Smooth muscle cell (in vitro differentiated cells): ENCODE measurements around the gene SP140. TPM values are rescaled to one million over a fixed set of nuclear protein-coding genes. Genes with fewer than 3 reads are reported as not detected.

Source experiments
- DNase-seq: peaks from one replicate; lab custom pipeline; 2025; ENCODE audit not compliant: unreplicated experiment; lab: John Stamatoyannopoulos, UW
- H2AFZ ChIP-seq: fragments of 200-600 bp; sonication (generic); 2 replicates; pipeline ENCODE4 v1.6.0; 2016; ENCODE audit warnings: antibody characterized with exemption, low read depth, mild to moderate bottlenecking
- H3F3A ChIP-seq: fragments of 200-600 bp; sonication (generic); 2 replicates; pipeline ENCODE4 v1.6.0; 2017; ENCODE audit warnings: antibody characterized with exemption, low read depth
- H3K27ac ChIP-seq: fragments of 200-600 bp; sonication (generic); 2 replicates; pipeline ENCODE4 v1.5.1; 2016; ENCODE audit warnings: low read depth, mild to moderate bottlenecking
- H3K27me3 ChIP-seq: fragments of 200-600 bp; sonication (generic); 2 replicates; pipeline ENCODE4 v1.6.1; 2016; ENCODE audit warnings: low read depth, mild to moderate bottlenecking
- H3K36me3 ChIP-seq: fragments of 200-600 bp; sonication (generic); 2 replicates; pipeline ENCODE4 v1.5.1; 2016; ENCODE audit warnings: low read depth
- H3K4me1 ChIP-seq: fragments of 200-600 bp; sonication (generic); 2 replicates; pipeline ENCODE4 v1.5.1; 2016; ENCODE audit warnings: low read depth
- H3K4me2 ChIP-seq: fragments of 200-600 bp; sonication (generic); 2 replicates; pipeline ENCODE4 v1.6.0; 2016; ENCODE audit warnings: mild to moderate bottlenecking
- H3K4me3 ChIP-seq: fragments of 200-600 bp; sonication (generic); 2 replicates; pipeline ENCODE4 v1.5.1; 2016; ENCODE audit warnings: mild to moderate bottlenecking
- H3K79me2 ChIP-seq: fragments of 200-600 bp; sonication (generic); 2 replicates; pipeline ENCODE4 v1.6.0; 2016; ENCODE audit warnings: low read depth, mild to moderate bottlenecking
- H3K9ac ChIP-seq: fragments of 200-600 bp; sonication (generic); 2 replicates; pipeline ENCODE4 v1.6.0; 2016; ENCODE audit warnings: low read depth
- H3K9me3 ChIP-seq: fragments of 200-600 bp; sonication (generic); replicated peaks from 2 replicates; pipeline ENCODE4 v1.5.1; 2016; ENCODE audit warnings: low read depth
- H4K20me1 ChIP-seq: fragments of 200-600 bp; sonication (generic); 2 replicates; pipeline ENCODE4 v1.6.0; 2016; ENCODE audit warnings: low read depth
- CTCF ChIP-seq: fragments of 200-600 bp; sonication (generic); IDR thresholded peaks from 2 replicates; pipeline ENCODE4 v1.5.1; 2017; ENCODE audit warnings: borderline replicate concordance, mild to moderate bottlenecking, antibody characterized with exemption; ENCODE audit not compliant: insufficient read depth, poor library complexity, severe bottlenecking
- WGBS: methylation state at CpG from one replicate; pipeline ENCODE4 v1.1.7; 2016; ENCODE audit warnings: low lambda C conversion rate; 5-methylcytosine and 5-hydroxymethylcytosine counted together
- polyA plus RNA-seq: library from polyadenylated mRNA; unstranded; fragments of >200 nt; fragmentation: Nextera tagmentation; extraction: Ambion mirVana; gene quantifications from 2 replicates; pipeline ENCODE4 v1.2.1, GENCODE V29; 2016
- total RNA-seq: library from RNA; depleted of rRNA; stranded (reverse); fragments of >200 nt; gene quantifications from 2 replicates; pipeline ENCODE4 v1.2.3, GENCODE V29; 2014

SP140 gene
- total and polyA plus RNA-seq, 2 experiments from 2014 or later: 0.04 TPM; not detected in 1

DNA sequence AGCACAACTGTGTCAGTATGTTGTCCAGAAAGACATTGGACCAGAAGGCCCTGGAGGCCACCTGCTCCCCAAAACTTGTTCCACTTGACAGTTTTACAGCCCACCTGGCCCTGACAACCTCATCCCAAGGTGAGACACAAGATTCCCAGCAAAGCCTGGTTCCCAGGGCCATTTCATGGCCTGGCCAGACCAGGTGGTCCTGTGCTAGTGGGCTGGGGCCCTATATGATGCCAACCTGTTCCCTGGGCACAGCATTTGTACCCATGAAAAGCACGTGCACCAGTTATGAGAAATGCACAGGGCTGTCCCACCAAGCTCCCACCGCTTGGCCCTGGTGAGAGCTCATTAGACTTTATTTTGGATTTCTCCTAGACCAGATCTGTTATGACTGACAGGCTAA, 95.5 kb downstream of the SP140 start:
- TF ChIP-seq CTCF: no peak
- Histone ChIP-seq H3K27me3 (no peaks in the 10 kb centered on the region), H3K4me3 (no peak overlapping the region), H3F3A (no peaks in the 10 kb centered on the region), H3K79me2 (no peaks in the 10 kb centered on the region), H3K36me3 (no peaks in the 10 kb centered on the region), H2AFZ (no peak overlapping the region), H3K27ac (no peak overlapping the region), H3K9me3 (no peaks in the 10 kb centered on the region), H3K4me2 (no peak overlapping the region), H4K20me1 (no peaks in the 10 kb centered on the region), H3K4me1 (no peaks in the 10 kb centered on the region), H3K9ac (no peak overlapping the region)
- DNase-seq: no peak
- 85% methylated on average over 2 of the region's 2 CpGs for WGBS

GRCh38 chr2:230322561-230323384, 97.2 kb downstream of the SP140 start:
- 86% methylated on average over 12 of the region's 12 CpGs for WGBS
- TF ChIP-seq CTCF: no peak
- H3K36me3 ChIP-seq: no peaks in the 10 kb centered on the region

GRCh38 chr2:230323385-230324106, 98.0 kb downstream of the SP140 start:
- 89% methylated on average over 18 of the region's 18 CpGs for WGBS
- H2AFZ ChIP-seq: no peak overlapping the region
- H4K20me1 ChIP-seq: no peaks in the 10 kb centered on the region
- H3K79me2 ChIP-seq: no peaks in the 10 kb centered on the region
- no peak overlapping the region for H3K27ac ChIP-seq
- no peaks in the 10 kb centered on the region for H3K27me3 ChIP-seq
- no peaks in the 10 kb centered on the region for H3K9me3 ChIP-seq
- no peaks in the 10 kb centered on the region for H3K4me1 ChIP-seq
- no peak for DNase-seq
- no peaks in the 10 kb centered on the region for H3K36me3 ChIP-seq
- no peak for TF ChIP-seq CTCF
- H3K4me3 ChIP-seq: no peak overlapping the region
- H3F3A ChIP-seq: no peaks in the 10 kb centered on the region
- no peak overlapping the region for H3K4me2 ChIP-seq
- no peak overlapping the region for H3K9ac ChIP-seq

More at GRCh38 chr2:230322561-230323384, 97.2 kb downstream of the SP140 start:
- H3K4me1 ChIP-seq: no peaks in the 10 kb centered on the region
- no peak overlapping the region for H2AFZ ChIP-seq
- H3K4me2 ChIP-seq: no peak overlapping the region
- H3F3A ChIP-seq: no peaks in the 10 kb centered on the region
- no peaks in the 10 kb centered on the region for H3K9me3 ChIP-seq
- H3K4me3 ChIP-seq: no peak overlapping the region
- no peak overlapping the region for H3K9ac ChIP-seq
- no peak for DNase-seq
- no peaks in the 10 kb centered on the region for H4K20me1 ChIP-seq
- H3K27ac ChIP-seq: no peak overlapping the region
- H3K79me2 ChIP-seq: no peaks in the 10 kb centered on the region
- H3K27me3 ChIP-seq: no peaks in the 10 kb centered on the region
